Measurements from ENCODE around the gene SFXN4.
"Not testable (repeated sequence)": the region's sequence is repeated elsewhere in the genome, so short reads cannot be mapped to it uniquely, and the experiment has no call there.

The SFXN4 gene

GRCh38 chr10:119115926-119116325 is 49.6 kb downstream of the SFXN4 start:
- no peak for FAIRE-seq
- DNase-seq (ENCODE audit: insufficient read length, low spot score), result no peak
- TF ChIP-seq POLR2A (IDR thresholded peaks at IDR 0.05; ENCODE audit: low read depth, low read length) (no peak), POU2F2 (IDR thresholded peaks at IDR 0.05; ENCODE audit: low read depth, low read length) (no peak), SPI1 (IDR thresholded peaks at IDR 0.05; ENCODE audit: low read depth, low read length) (no peak), POLR2AphosphoS5 (IDR thresholded peaks at IDR 0.05; ENCODE audit: low read depth, low read length) (no peak), PAX5 (IDR thresholded peaks at IDR 0.05; ENCODE audit: insufficient read depth, low read length, severe bottlenecking) (no peak), TAF1 (IDR thresholded peaks at IDR 0.05; ENCODE audit: low read depth, low read length) (no peak)

- FAIRE-seq, result no peak
- no peak for DNase-seq (ENCODE audit: insufficient read length, low spot score)
- TF ChIP-seq POLR2A (IDR thresholded peaks at IDR 0.05; ENCODE audit: low read depth, low read length) (no peak), TAF1 (IDR thresholded peaks at IDR 0.05; ENCODE audit: low read depth, low read length) (no peak), POU2F2 (IDR thresholded peaks at IDR 0.05; ENCODE audit: low read depth, low read length) (no peak), PAX5 (IDR thresholded peaks at IDR 0.05; ENCODE audit: insufficient read depth, low read length, severe bottlenecking) (no peak), SPI1 (IDR thresholded peaks at IDR 0.05; ENCODE audit: low read depth, low read length) (no peak), POLR2AphosphoS5 (IDR thresholded peaks at IDR 0.05; ENCODE audit: low read depth, low read length) (no peak)
Observed at GRCh38 chr10:119113751-119114732, 51.5 kb downstream of the SFXN4 start.

GRCh38 chr10:119112056-119112455 is 53.5 kb downstream of the SFXN4 start:
- DNase-seq (ENCODE audit: insufficient read length, low spot score) (no peak), FAIRE-seq (no peak)
- no peak for TF ChIP-seq PAX5 (IDR thresholded peaks at IDR 0.05; ENCODE audit: insufficient read depth, low read length, severe bottlenecking)
- TF ChIP-seq SPI1 (IDR thresholded peaks at IDR 0.05; ENCODE audit: low read depth, low read length), result no peak
- no peak for TF ChIP-seq POLR2AphosphoS5 (IDR thresholded peaks at IDR 0.05; ENCODE audit: low read depth, low read length)
- no peak for TF ChIP-seq TAF1 (IDR thresholded peaks at IDR 0.05; ENCODE audit: low read depth, low read length)
- TF ChIP-seq POLR2A (IDR thresholded peaks at IDR 0.05; ENCODE audit: low read depth, low read length), result no peak
- no peak for TF ChIP-seq POU2F2 (IDR thresholded peaks at IDR 0.05; ENCODE audit: low read depth, low read length)

- not testable (repeated sequence) for FAIRE-seq; DNase-seq (ENCODE audit: insufficient read length, low spot score)
Observed at GRCh38 chr10:119107771-119108170, 57.7 kb downstream of the SFXN4 start.

GRCh38 chr10:119107106-119107505 is 58.4 kb downstream of the SFXN4 start:
- FAIRE-seq; DNase-seq (ENCODE audit: insufficient read length, low spot score): not testable (repeated sequence)

GRCh38 chr10:119105899-119106298 is 59.6 kb downstream of the SFXN4 start:
- FAIRE-seq; DNase-seq (ENCODE audit: insufficient read length, low spot score): not testable (repeated sequence)

GRCh38 chr10:119105155-119105554 is 60.4 kb downstream of the SFXN4 start:
- TF ChIP-seq POLR2A (IDR thresholded peaks at IDR 0.05; ENCODE audit: low read depth, low read length) (no peak), TAF1 (IDR thresholded peaks at IDR 0.05; ENCODE audit: low read depth, low read length) (no peak), PAX5 (IDR thresholded peaks at IDR 0.05; ENCODE audit: insufficient read depth, low read length, severe bottlenecking) (no peak), POLR2AphosphoS5 (IDR thresholded peaks at IDR 0.05; ENCODE audit: low read depth, low read length) (no peak), POU2F2 (IDR thresholded peaks at IDR 0.05; ENCODE audit: low read depth, low read length) (no peak), SPI1 (IDR thresholded peaks at IDR 0.05; ENCODE audit: low read depth, low read length) (no peak)
- FAIRE-seq (no peak), DNase-seq (ENCODE audit: insufficient read length, low spot score) (no peak)

GRCh38 chr10:119104654-119105015 is 60.9 kb downstream of the SFXN4 start:
- FAIRE-seq (peak; percentile 58), DNase-seq (ENCODE audit: insufficient read length, low spot score) (no peak)
- TF ChIP-seq POLR2A (IDR thresholded peaks at IDR 0.05; ENCODE audit: low read depth, low read length) (no peak), POLR2AphosphoS5 (IDR thresholded peaks at IDR 0.05; ENCODE audit: low read depth, low read length) (no peak), POU2F2 (IDR thresholded peaks at IDR 0.05; ENCODE audit: low read depth, low read length) (no peak), PAX5 (IDR thresholded peaks at IDR 0.05; ENCODE audit: insufficient read depth, low read length, severe bottlenecking) (no peak), SPI1 (IDR thresholded peaks at IDR 0.05; ENCODE audit: low read depth, low read length) (no peak)

GRCh38 chr10:119103903-119104653 is 61.4 kb downstream of the SFXN4 start, which contains the start of gene DENND10:
Gene DENND10, plus strand, starts transcription at chr10:119104113. Its CDS starts 30 bp downstream, at chr10:119104143.
- TF ChIP-seq SPI1 (IDR thresholded peaks at IDR 0.05; ENCODE audit: low read depth, low read length) (no peak), POU2F2 (IDR thresholded peaks at IDR 0.05; ENCODE audit: low read depth, low read length) (no peak), POLR2AphosphoS5 (IDR thresholded peaks at IDR 0.05; ENCODE audit: low read depth, low read length) (peak; percentile 80), POLR2A (IDR thresholded peaks at IDR 0.05; ENCODE audit: low read depth, low read length) (peak; percentile 76), PAX5 (IDR thresholded peaks at IDR 0.05; ENCODE audit: insufficient read depth, low read length, severe bottlenecking) (no peak), TAF1 (IDR thresholded peaks at IDR 0.05; ENCODE audit: low read depth, low read length) (peak; percentile 54; the same call in 1 of the 2 replicates)
- peak; percentile 59 for FAIRE-seq

More at GRCh38 chr10:119103903-119104653, 61.4 kb downstream of the SFXN4 start, which contains the start of gene DENND10:
- DNase-seq (ENCODE audit: insufficient read length, low spot score), result peak; percentile 90

Data from GM12891 (cell line).